NOMO-1 treated with DMSO at 0.1 percent for 48 hours (cell line): ENCODE results near the gene KLHL22.
A peak's percentile ranks its signal among the peaks of the same experiment; 100 is the strongest.
"Not testable (repeated sequence)": the region's sequence is repeated elsewhere in the genome, so short reads cannot be mapped to it uniquely, and the experiment has no call there.

ENCODE experiments used
- DNase-seq: peaks from one replicate; lab custom pipeline; 2025; ENCODE audit not compliant: unreplicated experiment; lab: John Stamatoyannopoulos, UW

The KLHL22 gene

DNA sequence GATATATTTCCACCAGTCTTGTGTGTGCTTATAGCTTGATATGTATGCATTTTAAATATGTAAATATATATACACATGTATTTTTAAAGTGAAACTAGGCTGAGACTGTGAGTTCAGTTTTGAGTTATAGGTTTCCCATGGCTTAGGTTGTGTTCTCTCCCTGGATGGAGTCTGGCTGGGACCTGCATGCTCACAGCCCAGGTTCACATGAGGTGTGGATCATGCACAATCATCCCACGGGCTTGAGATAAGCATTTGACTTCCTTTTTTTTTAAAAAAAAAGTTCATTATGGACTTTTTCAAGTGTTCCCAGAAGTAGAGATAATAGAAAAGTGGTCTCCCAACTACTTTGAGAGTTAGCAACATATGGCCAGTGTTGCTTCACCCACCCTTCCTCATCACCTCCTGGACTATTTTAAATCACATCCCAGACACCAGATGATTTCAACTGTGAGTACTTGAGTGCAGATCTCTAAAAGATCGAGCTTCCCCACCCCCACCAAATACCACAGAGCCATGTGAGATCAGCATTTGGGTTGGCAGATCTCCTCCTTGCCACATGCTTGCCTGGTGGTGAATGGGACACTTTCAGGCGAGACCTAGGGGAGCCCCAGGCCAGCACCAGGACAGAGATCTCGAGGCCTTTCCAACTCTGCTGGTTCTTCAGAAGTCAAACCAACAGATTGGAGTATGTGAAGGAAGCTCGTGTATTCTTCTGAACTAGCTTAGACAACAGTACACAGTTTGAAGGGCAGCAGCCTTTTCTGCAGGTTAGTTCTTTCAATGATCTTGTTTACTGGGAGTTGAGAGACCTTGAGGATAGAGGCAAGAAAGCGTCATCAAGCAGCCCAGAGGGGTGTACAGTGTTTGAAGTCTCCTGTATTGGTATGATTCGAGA is 27.7 kb upstream of the KLHL22 start:
- no peak for DNase-seq

DNA sequence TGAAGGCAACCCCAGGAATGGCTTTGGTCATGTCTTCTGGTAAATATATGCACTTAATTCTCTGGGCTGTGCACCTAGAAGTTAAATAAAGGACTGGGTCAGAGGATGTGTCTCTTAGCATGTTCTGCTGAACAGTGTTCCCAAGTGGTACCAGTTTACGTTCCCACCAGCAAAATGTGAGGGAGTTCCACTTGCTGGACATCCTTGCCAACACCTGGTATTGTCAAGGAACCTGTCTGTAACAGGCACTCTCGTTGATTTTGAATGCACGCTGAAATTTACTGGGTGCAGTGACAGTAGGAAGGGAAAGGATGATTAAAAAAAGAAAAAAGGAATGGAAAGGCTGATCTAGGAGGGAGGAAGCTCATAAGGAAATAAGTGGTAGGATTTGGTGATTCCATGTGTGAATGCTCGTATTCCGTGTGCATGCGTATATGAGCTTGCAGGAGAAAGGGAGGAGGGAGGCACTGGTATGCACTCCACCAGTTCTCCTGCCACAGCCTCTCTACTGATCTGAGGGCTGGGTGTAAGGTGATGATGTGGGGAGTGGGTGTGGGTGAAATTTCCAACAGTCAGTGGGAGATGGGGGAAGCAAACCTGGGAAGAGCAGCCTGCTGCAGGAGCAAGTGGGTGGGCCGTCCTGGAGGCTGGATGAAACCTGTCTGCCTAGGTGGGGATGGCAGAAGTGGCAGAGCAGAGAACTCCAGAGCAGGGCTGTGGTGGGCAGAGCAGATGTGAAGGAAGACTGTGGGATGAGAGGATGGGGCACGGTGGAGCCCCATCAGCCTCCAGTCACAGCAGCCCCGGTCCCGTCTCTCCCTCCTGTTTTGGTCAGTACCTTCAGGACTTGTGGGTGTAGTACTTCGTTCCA is 26.8 kb upstream of the KLHL22 start:
- DNase-seq, result no peak

DNA sequence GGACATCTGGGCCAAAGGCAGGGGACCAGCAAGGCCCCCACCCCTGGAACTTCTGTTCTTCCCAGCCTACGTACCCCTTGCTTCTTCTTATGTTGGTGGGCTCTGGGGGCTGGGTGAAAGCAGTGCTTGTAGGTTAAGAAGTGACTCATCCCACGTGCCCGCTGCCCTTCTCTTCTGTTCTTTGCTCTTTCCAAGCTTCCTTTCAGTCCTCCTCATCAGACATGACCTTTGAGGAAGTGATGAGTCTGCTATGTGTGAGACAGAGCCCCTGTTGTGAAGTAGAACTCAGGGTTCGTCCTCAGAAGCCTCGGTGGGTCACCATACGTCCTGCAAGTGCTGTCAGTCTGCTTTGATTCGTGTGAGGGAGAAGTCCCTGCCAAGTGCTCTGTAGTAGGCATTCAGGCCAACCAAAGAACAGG is 24.5 kb upstream of the KLHL22 start:
- no peak for DNase-seq

DNA sequence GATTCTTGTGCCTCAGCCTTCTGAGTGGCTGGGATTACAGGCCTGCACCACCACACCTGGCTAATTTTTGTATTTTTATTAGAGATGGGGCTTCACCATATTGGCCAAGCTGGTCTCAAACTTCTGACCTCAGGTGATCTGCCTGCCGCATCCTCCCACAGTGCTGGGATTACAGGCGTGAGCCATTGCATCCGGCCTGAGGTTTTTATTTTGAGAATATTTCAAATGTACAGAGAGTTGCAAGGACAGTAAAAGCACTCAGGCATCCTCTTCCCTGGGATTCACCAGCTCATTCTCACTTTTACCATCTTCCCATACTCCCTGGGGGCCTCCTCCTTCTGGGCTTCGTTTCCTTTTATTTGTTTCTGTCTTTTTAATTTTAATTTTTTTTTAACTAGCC is 24.0 kb upstream of the KLHL22 start:
- no peak for DNase-seq

DNA sequence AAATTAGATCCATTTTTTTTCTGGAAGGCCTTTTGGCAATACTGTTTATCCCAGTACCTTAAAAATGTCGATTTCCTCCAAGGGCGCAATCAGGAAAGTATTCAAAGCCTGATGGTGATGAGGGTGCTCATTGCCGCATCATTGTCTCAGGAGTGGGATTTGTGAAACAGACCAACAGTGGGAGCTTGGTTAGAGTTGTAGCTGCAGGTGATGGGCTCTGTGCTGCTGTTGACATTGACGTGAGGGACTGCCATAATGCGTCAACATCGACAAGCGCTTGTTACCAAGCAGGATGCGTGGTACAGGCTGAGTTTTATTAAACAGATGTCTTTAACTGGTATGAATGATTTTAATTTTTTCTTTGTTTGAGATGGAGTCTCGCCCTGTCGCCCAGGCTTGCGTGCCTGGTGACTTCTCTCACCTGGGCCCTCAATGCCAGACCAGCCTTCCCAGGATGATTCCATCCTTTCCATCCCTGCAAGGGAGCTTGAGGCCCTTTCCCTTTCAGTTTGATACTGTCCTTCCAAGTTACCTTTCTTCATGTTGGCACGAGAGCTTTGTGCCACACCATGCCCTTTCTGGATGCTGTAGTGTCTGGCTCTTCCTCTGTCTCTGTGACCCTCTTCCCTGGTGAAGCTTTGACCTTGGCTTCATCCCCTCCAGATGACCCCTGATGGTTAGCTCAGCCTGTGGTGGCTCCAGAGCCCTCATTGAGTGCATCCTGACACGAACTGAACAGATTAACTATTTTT is 22.4 kb upstream of the KLHL22 start:
- no peak for DNase-seq

DNA sequence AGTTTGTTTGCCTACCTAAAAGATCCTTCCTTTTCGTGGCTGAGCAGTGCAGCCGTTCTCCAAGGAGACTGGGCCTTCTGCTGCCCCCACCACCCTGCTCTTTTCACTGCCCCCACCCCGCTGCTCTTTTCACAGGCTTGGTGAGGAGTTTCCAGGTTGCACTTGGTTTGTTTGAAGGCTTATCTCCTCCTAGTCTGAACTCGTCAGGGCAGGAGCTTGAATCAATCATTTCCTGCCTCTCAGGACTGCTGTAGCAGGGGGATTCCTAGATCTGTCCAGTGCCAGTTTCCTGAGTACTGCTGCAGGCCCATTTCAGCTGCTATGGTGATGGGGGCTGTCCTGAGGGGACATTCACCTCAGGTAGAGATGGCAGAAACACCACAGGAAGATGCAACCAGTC is 21.8 kb upstream of the KLHL22 start:
- DNase-seq, result no peak

DNA sequence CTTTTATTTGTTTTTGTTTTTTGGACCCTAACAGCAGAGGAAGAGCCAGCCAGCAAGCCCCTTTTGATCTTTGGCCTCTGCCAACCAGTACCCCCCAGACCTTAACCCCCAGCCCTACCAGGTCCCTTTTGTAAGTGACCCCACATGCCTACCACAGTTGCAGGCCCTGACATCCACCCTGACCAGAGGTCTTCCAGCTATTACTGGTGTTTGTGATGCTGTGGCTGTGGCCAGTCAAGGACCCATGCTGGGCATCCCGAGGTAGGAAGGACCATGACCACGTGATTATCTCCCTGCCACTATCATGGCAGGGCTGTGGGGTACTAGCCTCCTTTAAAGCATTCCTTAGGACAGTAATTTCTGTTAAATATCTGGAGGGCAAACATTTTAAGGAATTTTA is 20.8 kb upstream of the KLHL22 start:
- no peak for DNase-seq

DNA sequence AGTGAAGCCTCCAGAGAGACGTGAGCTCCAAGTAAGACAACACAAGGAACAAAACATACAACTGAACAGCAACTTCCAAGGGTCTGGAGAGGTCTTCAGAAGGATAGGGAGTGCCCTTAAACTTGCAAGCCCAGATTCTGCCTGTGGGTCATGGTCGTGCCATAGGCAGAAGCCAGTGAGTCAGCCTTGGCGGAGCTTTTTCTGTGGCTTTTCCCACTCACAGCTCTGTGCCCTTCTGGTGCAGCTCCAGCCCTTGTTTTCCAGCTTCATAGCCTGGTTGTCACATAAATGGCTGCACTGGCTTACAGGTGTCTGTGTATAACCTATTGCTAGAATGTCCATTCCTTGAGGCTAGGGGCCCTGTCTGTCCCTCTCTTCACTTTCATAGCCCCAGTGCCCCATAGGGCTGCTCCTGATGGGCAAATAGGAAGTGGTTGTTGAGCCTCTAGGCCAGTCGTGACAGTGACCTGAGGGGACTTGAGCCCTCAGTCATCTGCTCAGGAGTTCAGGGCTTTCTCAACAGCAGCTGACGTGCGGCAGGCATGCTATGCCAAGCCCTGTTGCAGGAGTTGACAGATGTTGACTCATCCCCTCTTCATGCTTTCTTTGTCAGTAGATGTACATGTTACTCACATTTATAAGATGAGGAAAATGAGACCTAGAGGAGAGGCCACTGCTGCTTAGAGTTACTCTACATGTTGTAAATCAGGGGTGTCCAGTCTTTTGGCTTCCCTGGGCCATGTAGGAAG is 19.2 kb upstream of the KLHL22 start:
- DNase-seq, result no peak

DNA sequence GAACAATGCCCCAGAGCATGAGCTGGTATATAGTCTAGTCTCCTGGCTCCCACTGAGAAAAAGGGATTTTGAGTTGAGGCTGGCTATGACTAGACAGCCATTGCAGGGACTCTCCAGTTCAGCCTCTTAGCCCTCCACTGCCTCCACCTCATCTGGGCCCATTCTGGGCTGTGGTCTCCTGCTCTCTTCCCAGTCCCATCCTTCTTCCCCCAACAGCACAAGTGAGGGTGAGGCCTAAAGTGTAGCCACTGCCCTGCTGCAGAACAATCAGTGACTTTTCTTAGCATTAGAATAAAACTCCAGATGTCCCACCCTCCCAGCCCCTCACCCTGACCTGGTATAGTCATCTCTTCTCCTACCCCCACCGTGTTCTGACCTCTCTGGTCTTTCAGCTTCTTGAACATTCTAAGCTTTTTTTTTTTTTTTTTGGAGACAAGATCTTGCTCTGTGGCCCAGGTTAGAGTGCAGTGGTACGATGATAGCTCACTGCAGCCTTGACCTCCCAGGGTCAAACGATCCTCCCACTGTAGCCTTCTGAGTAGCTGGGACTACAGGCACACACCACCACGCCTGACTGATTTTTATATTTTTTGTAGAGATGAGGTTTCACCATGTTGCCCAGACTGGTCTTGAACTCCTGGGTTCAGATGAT is 16.1 kb upstream of the KLHL22 start:
- DNase-seq, result no peak

DNA sequence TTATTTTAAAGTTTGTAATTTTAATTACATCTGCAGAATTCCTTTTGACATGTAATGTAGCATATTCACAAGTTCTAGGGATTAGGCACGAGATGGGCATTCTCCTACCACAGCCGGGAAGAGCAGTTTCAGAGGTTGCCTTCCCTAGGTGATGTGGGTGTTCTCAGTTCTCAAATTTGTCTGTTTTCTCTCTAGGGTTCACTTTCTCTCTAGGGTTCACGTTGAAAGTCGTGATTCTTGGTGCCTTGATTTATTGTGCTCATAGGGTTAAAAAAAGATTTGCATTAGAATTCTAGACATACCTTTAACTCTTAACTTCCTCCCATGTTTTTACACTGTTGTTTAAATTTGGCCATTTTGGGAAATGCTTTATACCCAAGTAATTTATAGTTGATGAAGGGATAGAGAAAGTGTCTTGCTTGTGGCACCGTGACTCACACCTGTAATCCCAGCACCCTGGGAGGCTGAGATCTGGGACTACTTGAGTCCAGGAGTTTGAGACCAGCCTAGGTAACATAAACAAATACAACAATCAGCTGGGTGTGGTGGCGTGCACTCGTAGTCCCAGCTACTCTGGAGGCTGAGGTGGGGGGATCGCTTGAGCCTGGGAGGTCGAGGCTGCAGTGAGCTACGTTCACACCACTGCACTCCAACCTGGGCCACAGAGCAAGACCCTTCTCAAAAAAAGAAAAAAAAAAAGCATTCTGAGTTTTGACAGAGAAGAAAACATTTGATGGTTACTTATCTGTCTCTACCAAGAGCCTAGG is 15.4 kb upstream of the KLHL22 start:
- DNase-seq, result no peak

DNA sequence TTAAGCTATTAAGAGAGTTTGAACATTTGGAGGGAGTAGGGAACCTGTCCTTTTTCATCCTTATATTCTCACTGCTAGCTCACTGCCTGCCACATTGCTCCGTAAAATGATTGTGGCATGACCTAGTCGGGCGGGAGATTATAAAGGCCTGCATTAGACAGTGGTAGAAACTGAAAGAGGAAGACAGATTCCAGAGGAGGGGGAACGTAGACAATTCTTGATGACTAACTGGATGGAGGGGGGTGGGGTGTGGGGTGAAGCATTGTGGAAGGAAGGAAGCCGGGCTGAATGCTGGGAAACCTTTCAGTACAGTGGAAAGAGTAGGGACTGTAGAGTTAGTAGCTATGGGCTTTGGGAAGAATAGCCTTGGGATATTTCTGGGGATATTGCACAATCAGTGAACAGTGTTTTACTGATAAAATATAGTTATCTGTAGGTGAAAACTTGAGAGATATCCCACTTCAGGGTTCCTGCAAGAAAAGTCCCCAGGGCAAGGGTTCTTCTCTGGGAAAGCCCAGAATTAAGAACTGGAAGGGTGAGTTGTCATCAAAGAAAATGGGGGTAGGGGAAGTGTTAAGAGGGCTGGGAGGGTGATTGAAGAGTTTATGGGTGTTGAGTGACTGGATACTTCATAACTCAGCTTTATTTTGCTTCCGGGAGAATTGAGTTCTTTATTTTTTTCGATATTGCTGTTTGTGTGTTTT is 13.9 kb upstream of the KLHL22 start:
- DNase-seq, result peak; percentile 94

DNA sequence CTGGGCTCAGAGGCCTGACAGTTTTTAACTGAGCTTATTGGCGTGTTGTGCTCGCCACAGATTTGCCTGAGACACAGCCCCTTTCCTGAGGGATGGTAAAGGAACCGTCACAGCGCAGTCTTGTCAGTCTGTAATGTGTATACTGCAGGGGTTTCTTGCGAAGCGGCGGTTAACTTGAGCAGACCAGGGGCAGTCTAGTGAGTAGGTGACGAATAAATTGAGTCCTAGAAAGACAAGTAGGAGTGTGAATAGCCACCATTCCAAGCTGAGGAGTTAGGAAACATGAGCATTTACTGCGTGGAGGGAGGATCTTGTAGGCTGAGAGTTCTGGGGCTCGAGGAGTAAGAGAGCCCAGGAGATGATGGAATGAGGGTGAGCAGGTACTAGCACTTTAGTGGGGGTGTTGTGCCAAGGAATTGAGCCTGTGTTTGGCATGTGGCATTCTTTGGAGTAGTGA is 13.2 kb upstream of the KLHL22 start:
- DNase-seq, result no peak

DNA sequence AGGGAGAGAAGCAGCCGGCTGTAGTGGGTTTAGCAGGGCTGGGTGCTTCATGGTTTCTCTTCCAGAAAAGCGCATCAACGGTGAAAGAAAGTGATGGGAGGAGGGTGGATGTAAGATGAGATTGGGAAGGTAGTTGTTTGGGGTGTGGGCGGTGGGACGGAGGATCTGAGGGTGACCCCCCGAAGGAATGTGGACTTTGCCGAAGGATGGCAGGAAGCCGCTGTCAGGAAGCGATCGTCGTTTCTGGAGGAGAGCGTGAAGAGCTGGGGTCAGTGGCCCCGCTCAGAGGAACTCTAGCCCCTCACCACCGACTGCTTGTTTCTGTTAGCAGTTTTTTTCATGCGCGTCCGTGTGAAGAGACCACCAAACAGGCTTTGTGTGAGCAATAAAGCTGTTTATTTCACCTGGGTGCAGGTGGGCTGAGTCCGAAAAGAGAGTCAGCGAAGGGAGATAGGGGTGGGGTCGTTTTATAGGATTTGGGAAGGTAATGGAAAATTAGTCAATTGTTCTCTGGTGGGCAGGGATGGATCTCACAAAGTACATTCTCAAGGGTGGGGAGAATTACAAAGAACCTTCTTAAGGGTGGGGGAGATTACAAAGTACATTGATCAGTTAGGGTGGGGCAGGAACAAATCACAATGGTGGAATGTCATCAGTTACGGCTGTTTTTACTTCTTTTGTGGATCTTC is 12.6 kb upstream of the KLHL22 start:
- not testable (repeated sequence) for DNase-seq

DNA sequence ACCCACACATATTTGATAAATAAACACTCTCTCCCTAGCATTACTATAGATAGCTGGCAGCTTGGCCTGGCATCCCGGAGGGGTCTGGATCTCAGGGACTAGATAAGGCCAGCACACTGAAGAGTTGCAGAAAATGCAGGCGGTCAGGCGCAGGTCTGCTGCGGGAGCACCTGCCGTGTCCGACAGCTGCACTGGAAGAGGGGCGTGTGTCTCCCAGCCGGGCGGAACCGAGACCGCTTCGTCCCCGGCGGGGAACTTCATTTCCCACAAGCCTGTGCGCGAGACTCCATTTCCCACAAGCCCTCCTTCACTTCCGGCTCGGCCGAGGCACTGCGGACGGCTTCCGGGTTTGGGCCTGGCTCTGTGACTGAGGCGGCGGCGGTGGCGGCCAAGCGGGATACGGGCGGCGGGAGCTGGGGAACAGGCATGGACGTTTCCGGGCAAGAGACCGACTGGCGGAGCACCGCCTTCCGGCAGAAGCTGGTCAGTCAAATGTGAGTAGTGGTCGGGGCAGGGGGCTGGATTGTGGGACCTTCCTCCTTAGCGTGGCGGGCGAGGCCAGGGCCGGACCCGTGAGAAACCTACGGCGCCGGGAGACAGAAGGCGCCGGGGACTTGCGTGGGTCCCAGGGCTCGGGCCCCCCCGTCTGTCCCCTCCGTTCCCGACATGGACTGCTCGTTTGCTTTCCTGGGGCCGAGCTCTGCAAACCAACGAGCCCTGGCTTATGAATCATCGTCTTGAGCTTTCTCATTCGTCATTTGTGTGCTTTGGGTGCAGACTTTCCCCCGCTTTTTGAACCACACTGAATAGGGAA is 11.9 kb upstream of the KLHL22 start, which contains the start of gene MED15:
TSS of gene MED15 (plus strand) at position 358 of the 814 bp plus-strand sequence. CDS start at position 427, 69 bp downstream.
- DNase-seq, result peak; percentile 82

DNA sequence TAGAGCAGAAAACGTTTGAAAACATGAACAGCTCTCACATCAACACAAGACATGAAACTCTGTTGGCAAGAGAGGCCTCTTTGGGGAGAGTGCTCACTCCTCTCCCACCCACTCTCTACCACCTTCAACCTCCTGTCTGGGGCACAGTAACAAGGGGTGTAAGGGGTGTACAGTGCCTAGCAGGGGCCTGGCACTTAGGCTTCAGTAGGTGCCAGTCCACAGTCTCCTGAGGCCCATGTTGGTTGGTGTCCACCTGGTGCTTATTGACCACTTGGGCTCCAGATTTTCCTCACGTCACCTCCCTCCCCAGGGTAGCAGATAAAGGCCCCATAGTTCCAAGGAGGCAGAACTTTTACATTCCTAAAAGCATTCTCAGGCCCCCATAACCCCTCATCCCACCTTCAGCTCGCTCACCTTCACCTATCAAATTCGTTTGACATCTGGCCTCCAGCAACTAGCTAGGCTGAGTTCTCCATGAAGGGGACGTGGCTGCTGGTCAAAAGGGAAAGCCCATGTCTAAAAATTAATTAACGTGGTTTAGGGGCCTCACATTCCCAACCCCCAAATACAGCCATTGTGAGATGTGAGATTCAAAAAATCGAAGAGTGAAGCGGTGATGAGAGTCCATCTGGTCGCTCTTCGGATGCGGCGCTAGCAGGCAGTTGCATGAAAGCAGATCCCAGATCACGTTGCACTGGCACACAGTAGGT is 11.1 kb upstream of the KLHL22 start:
- no peak for DNase-seq

DNA sequence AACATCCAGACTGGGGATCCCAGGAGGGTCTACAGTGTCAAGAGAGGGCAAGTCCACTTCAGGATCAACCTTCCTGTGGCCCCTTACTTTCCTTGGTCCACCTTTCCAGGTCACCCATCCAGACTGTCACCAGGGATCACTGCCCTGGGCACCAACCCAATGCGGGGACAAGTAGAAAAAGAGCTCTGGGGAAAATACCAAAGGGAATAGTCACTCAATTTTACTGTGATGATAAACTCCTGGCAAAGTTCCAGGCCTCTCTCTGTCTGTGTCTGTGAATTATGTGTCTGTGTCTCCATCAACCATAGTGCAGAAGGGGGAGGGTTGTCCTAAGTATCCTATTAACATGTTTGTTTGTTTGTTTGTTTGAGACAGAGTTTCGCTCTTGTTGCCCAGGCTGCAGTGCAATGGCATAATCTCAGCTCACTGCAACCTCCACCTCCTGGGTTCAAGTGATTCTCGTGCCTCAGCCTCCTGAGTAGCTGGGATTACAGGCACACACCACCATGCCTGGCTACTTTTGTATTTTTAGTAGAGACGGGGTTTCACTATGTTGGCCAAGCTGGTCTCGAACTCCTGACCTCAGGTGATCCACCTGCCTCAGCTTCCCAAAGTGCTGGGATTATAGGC is 8.8 kb upstream of the KLHL22 start:
- not testable (repeated sequence) for DNase-seq
